CD4-positive, alpha-beta T cell treated with Interleukin-15 for 4 hours (primary cell): ENCODE results near the gene PLEKHA6.

Experiments
- DNase-seq: peaks from one replicate; pipeline ENCODE4 v3.0.0-alpha.2; 2020; ENCODE audit warnings: low spot score

The PLEKHA6 gene

GRCh38 chr1:204383163-204383904 is 23.6 kb upstream of the PLEKHA6 start:
- no peak for DNase-seq

DNA sequence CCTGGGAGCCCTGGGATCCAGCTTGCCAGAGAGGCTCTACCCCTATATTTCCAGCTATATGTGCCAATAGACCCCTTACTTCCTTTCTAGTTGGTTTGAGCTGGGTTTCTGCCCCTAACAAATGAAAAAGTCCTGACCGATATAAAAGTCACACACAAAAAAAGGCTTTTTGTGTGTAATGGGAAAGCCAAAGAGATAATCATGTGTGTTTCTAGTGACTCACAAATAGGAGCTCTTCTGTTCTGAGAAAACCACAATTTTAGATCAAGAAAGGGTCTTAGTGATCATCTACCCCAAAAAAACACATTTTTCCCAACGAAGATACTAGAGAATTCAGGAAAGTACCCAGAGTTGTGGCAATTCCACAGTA is 23.0 kb upstream of the PLEKHA6 start:
- no peak for DNase-seq

- DNase-seq: no peak
Measured at GRCh38 chr1:204380293-204380831, 20.6 kb upstream of the PLEKHA6 start.

GRCh38 chr1:204377800-204378668 is 18.3 kb upstream of the PLEKHA6 start:
- DNase-seq: peak; percentile 33

DNA sequence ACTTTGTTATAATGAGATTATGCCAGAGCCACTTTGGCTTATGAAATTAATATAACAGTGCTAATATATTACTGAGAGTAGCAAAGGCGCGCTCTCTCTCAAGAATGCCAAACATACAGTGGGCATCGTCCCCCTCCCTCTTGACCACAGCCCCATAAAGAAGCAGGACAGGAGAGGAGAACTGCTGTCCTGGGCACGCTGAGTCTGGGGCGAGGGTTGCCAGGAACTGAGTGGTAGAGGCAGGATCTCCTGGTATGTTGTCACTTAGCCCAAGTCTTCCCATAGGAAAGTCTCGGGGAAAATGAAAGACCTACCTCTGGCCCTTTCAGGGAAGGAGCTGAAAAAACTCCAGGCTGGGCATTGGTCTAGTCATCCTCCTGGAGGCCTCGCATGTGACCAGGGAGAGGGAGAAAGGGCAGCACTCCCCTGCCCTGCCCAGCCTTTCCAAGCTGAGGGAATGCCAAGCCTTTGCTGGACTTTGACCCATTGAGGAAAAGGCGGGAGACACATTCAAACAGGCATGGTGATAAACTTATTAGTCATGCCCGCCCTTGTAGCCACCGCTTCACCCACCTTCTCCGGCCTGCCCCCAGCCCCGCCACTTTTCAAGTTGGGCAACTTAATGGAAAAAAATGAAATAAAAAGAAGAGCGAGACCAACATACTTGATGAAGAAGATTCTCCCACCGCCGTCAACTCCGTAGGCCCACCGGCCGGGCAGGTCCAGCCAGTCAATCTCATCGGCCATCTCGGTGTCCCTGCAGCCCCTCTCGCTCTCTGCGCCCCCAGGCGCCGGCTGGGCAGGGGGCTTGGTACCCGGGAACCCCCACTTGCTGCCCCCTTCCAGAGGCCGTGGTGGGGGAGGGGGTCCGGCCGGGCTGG is 17.4 kb upstream of the PLEKHA6 start:
- no peak for DNase-seq

- DNase-seq: no peak
Measured at GRCh38 chr1:204376465-204376864, 16.7 kb upstream of the PLEKHA6 start.

DNA sequence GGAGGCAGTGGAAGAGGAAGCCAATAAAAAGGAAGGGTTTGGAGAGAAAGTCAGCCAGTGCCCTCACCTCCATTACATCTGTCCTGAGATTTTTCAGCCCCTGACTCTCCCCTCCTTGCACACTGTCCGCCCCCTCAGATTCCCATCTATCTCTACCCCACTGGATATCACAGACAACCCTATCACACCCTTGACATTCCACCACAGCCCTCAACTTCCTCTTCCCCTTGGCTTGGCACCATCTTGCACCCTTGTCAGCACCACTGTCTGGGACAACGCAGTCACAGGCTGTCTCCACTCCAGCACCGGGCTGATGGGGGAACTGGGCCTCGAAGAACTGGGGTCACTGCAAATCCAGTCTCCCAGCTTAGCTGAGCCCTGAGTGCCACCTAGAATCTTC is 14.2 kb upstream of the PLEKHA6 start:
- no peak for DNase-seq

DNA sequence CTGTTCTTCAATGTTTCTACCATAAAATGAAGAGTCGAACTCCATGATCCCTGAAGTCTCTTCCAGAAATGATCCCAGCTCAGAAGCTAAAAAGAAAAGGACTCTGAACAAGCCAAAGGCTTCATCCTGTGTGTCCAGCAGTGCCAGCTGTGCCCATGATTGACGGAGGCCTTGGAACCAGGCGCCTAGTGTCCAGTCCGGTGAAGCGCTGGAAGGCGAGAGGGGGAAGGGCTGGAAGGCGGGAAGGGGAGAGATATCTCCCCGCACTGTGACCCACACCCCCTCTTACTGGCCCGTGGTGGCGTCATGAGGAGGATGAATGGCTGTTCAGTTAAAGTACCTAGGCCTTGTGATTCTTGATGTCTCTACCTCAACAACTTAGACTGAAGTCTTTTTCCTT is 10.4 kb upstream of the PLEKHA6 start:
- no peak for DNase-seq

DNA sequence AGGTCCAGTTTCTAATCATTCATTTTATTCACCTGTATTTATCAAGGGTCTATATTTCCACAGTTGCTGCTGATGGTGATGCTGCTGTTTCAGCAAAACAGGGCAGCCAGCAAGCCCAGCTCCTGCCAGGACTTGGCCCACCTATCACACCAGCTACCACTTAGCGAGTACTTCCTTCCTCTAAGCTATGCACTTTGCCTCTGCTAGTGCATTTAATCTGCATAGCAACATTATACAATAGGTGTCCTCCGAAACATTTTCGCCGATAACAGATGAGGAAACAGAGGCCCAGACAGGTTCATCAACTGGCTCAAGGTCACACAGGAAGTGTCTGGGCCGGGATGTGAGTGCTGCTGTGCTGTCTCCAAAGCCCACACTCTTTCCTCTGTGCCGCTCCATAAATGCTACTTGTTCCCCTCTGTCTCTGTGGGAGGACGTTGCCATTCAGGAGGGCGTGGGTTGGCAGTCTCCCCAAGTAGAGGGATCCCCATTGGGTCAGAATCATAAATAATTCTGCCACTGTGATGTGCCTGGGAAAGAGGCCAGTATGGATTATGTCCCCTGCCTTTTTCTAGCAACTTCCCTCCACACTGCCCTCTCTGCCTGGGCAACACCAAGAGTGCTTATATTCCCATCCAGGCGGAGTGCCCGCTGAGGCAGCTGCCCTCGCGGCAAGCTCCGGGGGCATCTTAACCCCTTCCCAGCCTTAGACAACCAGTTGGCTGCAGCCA is 9.4 kb upstream of the PLEKHA6 start:
- no peak for DNase-seq

- no peak for DNase-seq
Measured at GRCh38 chr1:204367956-204368355, 8.2 kb upstream of the PLEKHA6 start.

DNA sequence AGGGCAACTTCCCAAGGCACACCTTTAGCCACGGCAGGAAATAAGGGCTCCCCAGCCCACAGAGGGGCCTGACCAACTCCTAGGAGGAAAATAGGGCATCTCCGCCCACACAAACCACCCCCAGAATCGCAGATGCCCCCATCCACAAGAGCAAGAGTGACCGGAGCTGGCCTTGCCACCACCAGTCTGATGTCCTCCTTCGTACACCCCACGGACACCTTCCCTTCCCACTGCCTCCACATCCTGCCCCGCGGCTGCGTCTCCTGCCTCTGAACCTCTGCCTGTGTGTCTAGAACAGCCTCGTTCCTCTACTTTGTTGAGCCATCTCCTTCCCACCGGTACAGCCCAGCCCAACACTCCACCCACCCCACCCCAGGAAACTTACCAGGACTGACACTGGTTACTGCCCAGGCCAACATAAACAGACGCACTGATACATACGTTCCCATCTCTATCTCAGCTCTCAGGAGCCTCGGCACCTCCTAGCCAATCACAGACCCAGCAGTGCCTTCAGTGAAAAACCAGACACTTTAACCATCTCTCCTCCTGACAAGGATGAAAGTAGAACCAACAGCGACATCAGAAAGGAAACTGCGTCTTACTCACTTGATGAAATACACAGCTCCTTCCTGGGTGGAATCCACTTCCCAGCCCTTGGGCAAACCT is 7.6 kb upstream of the PLEKHA6 start:
- no peak for DNase-seq

- DNase-seq: no peak
Measured at GRCh38 chr1:204366759-204367158, 7.0 kb upstream of the PLEKHA6 start.

DNA sequence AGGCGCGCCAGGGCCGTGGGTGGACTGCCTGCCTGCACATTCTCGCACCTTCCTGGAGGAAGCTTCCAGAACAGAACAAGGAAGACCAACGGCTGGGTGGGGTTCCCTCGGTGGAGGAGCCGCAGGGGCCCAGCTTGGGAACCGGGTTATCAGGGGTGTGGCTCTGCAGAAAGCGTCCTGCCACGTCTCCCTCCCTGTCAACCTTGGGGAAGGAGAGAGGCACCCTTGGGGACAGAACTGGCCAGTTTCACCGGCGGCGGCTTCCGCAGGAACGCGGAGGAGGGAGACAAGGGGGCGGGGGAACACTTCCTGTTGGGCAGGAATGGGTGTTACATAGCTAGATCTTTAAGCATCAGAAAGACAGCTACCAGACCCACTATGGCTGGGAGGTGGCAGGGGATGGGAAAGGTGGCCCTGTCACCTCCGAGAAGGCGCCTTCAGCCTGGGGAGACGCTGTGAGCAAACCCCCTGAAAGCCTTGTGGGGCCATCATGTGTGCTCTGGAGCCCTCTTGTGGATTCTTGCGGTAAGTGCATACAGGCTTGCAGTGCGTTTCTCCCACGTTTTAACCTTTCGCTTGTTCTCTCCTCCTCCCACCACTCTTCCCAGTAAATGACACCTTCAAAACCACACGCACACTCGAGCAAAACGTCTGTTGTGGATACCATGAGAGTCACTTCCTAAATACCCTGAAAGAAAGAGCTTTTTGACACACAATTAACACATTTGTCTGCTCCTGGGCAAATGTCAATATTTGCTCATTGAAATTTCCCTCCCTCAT is 3.8 kb upstream of the PLEKHA6 start:
- DNase-seq: peak; percentile 81

- DNase-seq: no peak
Measured at GRCh38 chr1:204362984-204363334, 3.2 kb upstream of the PLEKHA6 start.

DNA sequence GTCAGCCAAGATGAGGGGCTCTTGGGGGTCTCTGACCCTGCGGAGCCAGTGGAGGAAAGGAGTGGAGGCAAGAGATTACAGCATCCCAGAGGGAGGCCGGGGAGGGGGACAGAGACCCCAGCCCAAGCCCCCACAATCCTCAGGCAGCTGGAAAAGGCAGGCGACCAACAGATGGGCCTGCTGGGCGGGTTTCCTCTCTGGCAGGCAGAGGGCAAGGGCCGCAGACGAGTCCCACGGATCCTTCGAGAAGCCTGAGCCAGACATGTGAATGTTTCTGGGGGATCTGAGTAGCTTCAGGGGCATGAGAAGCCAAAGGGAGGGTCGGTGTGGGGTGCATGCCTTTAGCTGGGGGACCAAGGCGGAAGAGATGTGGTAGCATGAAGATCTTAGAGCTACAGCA is 2.1 kb upstream of the PLEKHA6 start:
- DNase-seq: no peak

GRCh38 chr1:204361341-204361771 is 1.6 kb upstream of the PLEKHA6 start:
- DNase-seq: no peak

GRCh38 chr1:204360314-204360713 is 585 bp upstream of the PLEKHA6 start:
- no peak for DNase-seq

DNA sequence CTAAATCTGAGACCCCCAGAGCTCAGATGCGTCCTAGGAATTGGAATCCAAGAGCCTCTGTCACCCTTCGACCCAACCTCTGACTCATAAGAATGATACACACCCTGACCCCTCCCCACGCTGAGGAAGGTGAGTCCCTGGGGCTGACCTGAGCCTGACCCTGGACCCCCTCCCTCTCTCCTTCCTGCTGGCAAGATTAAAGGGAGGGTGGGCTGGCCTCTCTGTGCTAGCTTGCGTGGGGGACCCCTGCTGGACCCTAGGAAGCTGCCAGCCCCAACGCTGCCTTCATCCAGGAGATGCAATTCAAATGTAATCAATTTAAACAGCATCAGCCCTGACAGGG is 627 bp downstream of the PLEKHA6 start:
- no peak for DNase-seq

DNA sequence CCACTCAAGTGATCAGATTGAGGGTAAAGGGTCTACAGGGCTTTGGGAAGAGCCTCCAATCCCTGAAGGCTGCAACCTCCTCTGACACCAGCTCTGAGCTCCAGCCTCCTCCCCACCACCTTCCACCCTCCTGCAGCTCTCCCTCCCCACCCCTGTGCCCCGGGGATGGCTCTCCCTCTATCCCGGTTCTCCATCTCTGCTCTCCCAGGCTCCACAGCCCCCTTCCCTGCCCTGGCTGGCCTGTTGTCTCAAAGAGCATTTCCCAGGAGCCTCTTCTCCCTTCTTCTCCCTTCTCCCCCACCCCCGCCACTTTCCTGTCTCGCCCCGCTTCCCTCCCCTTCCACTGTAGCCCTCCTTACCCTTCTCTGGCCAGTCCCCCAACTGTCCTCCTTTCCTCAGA is 1.1 kb downstream of the PLEKHA6 start:
- DNase-seq: no peak
